ENCODE results near the gene RNF224. TPM values are rescaled to one million over a fixed set of nuclear protein-coding genes. Genes with fewer than 3 reads are reported as not detected.

Gene RNF224
- total and polyA plus RNA-seq, 2 experiments from 2014 or later, result 0.63 TPM; not detected in 1

GRCh38 chr9:137251194-137251461 lies 23.8 kb downstream of the RNF224 start, which contains the start of gene STPG3 (continued):
- TF ChIP-seq ZNF462 (CRISPR knock-in tag; IDR thresholded peaks at IDR 0.05), result no peak
- TF ChIP-seq REST (IDR thresholded peaks at IDR 0.05; ENCODE audit: unreplicated experiment), result no peak

DNA sequence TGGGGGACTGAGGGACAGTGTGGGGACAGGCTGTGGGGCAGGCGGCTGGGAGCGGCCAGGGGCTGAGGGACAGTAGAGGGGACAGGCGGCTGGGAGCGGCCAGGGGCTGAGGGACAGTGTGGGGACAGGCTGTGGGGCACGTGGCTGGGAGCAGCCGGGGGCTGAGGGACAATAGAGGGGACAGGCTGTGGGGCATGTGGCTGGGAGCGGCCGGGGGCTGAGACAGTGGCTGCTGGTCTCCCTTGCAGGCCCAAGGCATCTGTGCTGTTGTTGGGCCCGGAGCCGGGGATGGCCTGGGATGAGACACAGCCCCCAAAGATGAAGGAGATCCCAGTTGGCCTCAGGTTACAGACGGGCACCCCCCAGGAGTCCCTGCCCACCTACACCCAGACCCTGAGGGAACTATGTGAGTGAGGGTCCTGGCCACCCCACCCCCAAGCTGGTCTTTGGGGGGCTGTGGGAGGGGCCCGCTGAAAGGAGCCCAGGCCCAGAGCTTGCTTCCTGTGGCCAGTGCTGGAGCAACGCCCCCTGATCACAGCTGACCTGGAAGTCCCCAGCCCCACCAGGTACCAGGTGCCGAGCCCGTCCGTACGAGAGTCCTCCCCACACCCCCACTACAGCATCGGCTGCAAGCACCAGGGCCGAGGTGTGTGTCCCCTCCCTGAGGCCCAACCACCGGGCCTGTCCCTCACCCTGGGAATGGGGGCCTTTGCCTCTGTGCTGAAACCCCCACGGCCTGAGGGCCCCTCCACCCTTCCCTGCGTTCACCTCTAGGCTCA lies 24.4 kb downstream of the RNF224 start:
- Histone ChIP-seq H4K20me1 (replicated peaks; ENCODE audit: insufficient read depth) (no peaks in the 10 kb centered on the region; the same call in 1 of the 2 replicates), H3K4me1 (ENCODE audit: insufficient read depth) (peaks cover 13% of the 10 kb centered on the region; the same call in 1 of the 2 replicates), H3K9me2 (ENCODE audit: insufficient read depth) (no peaks in the 10 kb centered on the region), H3F3A (replicated peaks; ENCODE audit: low read depth) (peaks cover 5% of the 10 kb centered on the region), H3K79me2 (replicated peaks; ENCODE audit: insufficient read depth) (peaks cover 12% of the 10 kb centered on the region), H3K4me2 (no peak overlapping the region), H3K4me3 (no peak overlapping the region), H2AFZ (no peak overlapping the region), H3K27ac (ENCODE audit: low read depth) (no peak overlapping the region), H3K27me3 (ENCODE audit: insufficient read depth) (peaks cover 4% of the 10 kb centered on the region; the same call in 1 of the 2 replicates), H3K36me3 (ENCODE audit: insufficient read depth) (no peaks in the 10 kb centered on the region; the same call in 1 of the 2 replicates)
- DNase-seq (ENCODE audit: low spot score) (no peak), ATAC-seq (no peak)
- Mint-ChIP-seq H3K9me3 (no peaks in the 10 kb centered on the region), H3K4me1 (peaks cover 11% of the 10 kb centered on the region), H3K27ac (no peak overlapping the region), H3K36me3 (ENCODE audit: low read depth) (peaks cover 4% of the 10 kb centered on the region; the same call in 2 of the 3 replicates), H3K4me3 (no peak overlapping the region), H3K27me3 (ENCODE audit: insufficient read depth, low read depth, poor library complexity) (peaks cover 19% of the 10 kb centered on the region)
- TF ChIP-seq EZH2 (IDR thresholded peaks at IDR 0.05; ENCODE audit: low read depth, unreplicated experiment), result no peak
- no peak for TF ChIP-seq EZH2phosphoT487 (IDR thresholded peaks at IDR 0.05; ENCODE audit: unreplicated experiment)
- no peak for TF ChIP-seq STAT1 (IDR thresholded peaks at IDR 0.05; ENCODE audit: unreplicated experiment)
- no peak for TF ChIP-seq JUNB (IDR thresholded peaks at IDR 0.05; ENCODE audit: unreplicated experiment)
- TF ChIP-seq CREB1 (CRISPR knock-in tag; IDR thresholded peaks at IDR 0.05; ENCODE audit: low read depth), result no peak
